Smooth muscle cell (in vitro differentiated cells): ENCODE measurements around the gene DEFB128. TPM values are rescaled to one million over a fixed set of nuclear protein-coding genes. Genes with fewer than 3 reads are reported as not detected.
A peak's percentile ranks its signal among the peaks of the same experiment; 100 is the strongest.

ENCODE experiments used
- DNase-seq: peaks from one replicate; lab custom pipeline; 2025; ENCODE audit not compliant: unreplicated experiment; lab: John Stamatoyannopoulos, UW
- H2AFZ ChIP-seq: fragments of 200-600 bp; sonication (generic); 2 replicates; pipeline ENCODE4 v1.6.0; 2016; ENCODE audit warnings: antibody characterized with exemption, low read depth, mild to moderate bottlenecking
- H3F3A ChIP-seq: fragments of 200-600 bp; sonication (generic); 2 replicates; pipeline ENCODE4 v1.6.0; 2017; ENCODE audit warnings: antibody characterized with exemption, low read depth
- H3K27ac ChIP-seq: fragments of 200-600 bp; sonication (generic); 2 replicates; pipeline ENCODE4 v1.5.1; 2016; ENCODE audit warnings: low read depth, mild to moderate bottlenecking
- H3K27me3 ChIP-seq: fragments of 200-600 bp; sonication (generic); 2 replicates; pipeline ENCODE4 v1.6.1; 2016; ENCODE audit warnings: low read depth, mild to moderate bottlenecking
- H3K36me3 ChIP-seq: fragments of 200-600 bp; sonication (generic); 2 replicates; pipeline ENCODE4 v1.5.1; 2016; ENCODE audit warnings: low read depth
- H3K4me1 ChIP-seq: fragments of 200-600 bp; sonication (generic); 2 replicates; pipeline ENCODE4 v1.5.1; 2016; ENCODE audit warnings: low read depth
- H3K4me2 ChIP-seq: fragments of 200-600 bp; sonication (generic); 2 replicates; pipeline ENCODE4 v1.6.0; 2016; ENCODE audit warnings: mild to moderate bottlenecking
- H3K4me3 ChIP-seq: fragments of 200-600 bp; sonication (generic); 2 replicates; pipeline ENCODE4 v1.5.1; 2016; ENCODE audit warnings: mild to moderate bottlenecking
- H3K79me2 ChIP-seq: fragments of 200-600 bp; sonication (generic); 2 replicates; pipeline ENCODE4 v1.6.0; 2016; ENCODE audit warnings: low read depth, mild to moderate bottlenecking
- H3K9ac ChIP-seq: fragments of 200-600 bp; sonication (generic); 2 replicates; pipeline ENCODE4 v1.6.0; 2016; ENCODE audit warnings: low read depth
- H3K9me3 ChIP-seq: fragments of 200-600 bp; sonication (generic); replicated peaks from 2 replicates; pipeline ENCODE4 v1.5.1; 2016; ENCODE audit warnings: low read depth
- H4K20me1 ChIP-seq: fragments of 200-600 bp; sonication (generic); 2 replicates; pipeline ENCODE4 v1.6.0; 2016; ENCODE audit warnings: low read depth
- CTCF ChIP-seq: fragments of 200-600 bp; sonication (generic); IDR thresholded peaks from 2 replicates; pipeline ENCODE4 v1.5.1; 2017; ENCODE audit warnings: borderline replicate concordance, mild to moderate bottlenecking, antibody characterized with exemption; ENCODE audit not compliant: insufficient read depth, poor library complexity, severe bottlenecking
- WGBS: methylation state at CpG from one replicate; pipeline ENCODE4 v1.1.7; 2016; ENCODE audit warnings: low lambda C conversion rate; 5-methylcytosine and 5-hydroxymethylcytosine counted together
- polyA plus RNA-seq: library from polyadenylated mRNA; unstranded; fragments of >200 nt; fragmentation: Nextera tagmentation; extraction: Ambion mirVana; gene quantifications from 2 replicates; pipeline ENCODE4 v1.2.1, GENCODE V29; 2016
- total RNA-seq: library from RNA; depleted of rRNA; stranded (reverse); fragments of >200 nt; gene quantifications from 2 replicates; pipeline ENCODE4 v1.2.3, GENCODE V29; 2014

DEFB128 gene
- total and polyA plus RNA-seq, 2 experiments from 2014 or later, result not detected

- Histone ChIP-seq H3K27ac (no peak overlapping the region), H3K27me3 (peaks cover 28% of the 10 kb centered on the region), H3K79me2 (no peaks in the 10 kb centered on the region), H3K4me1 (no peaks in the 10 kb centered on the region), H3K9me3 (no peaks in the 10 kb centered on the region), H3K36me3 (no peaks in the 10 kb centered on the region), H3F3A (no peaks in the 10 kb centered on the region), H3K4me3 (no peak overlapping the region), H3K4me2 (no peak overlapping the region), H3K9ac (no peak overlapping the region), H4K20me1 (no peaks in the 10 kb centered on the region), H2AFZ (no peak overlapping the region)
- WGBS, result 0% methylated on average over 1 of the region's 1 CpG
- DNase-seq, result no peak
- peak; percentile 20 for TF ChIP-seq CTCF
These were observed 30.0 kb upstream of the DEFB128 start for GRCh38 chr20:219290-220115.

GRCh38 chr20:217266-217665 lies 27.8 kb upstream of the DEFB128 start:
- no peak overlapping the region for H3K27ac ChIP-seq

GRCh38 chr20:215796-216195 lies 26.3 kb upstream of the DEFB128 start:
- Histone ChIP-seq H3K4me1 (no peaks in the 10 kb centered on the region), H2AFZ (no peak overlapping the region), H3K4me2 (no peak overlapping the region), H4K20me1 (no peaks in the 10 kb centered on the region), H3K79me2 (no peaks in the 10 kb centered on the region), H3K4me3 (no peak overlapping the region), H3K36me3 (no peaks in the 10 kb centered on the region), H3K27ac (no peak overlapping the region), H3K9me3 (no peaks in the 10 kb centered on the region), H3F3A (no peaks in the 10 kb centered on the region), H3K27me3 (peaks cover 19% of the 10 kb centered on the region), H3K9ac (no peak overlapping the region)
- DNase-seq, result no peak
- WGBS, result 63% methylated on average over 1 of the region's 1 CpG
- TF ChIP-seq CTCF, result no peak

More at GRCh38 chr20:217266-217665, 27.8 kb upstream of the DEFB128 start:
- Histone ChIP-seq H3K4me2 (no peak overlapping the region), H2AFZ (no peak overlapping the region), H3K36me3 (no peaks in the 10 kb centered on the region), H3F3A (no peaks in the 10 kb centered on the region), H3K9me3 (no peaks in the 10 kb centered on the region), H3K27me3 (peaks cover 28% of the 10 kb centered on the region), H4K20me1 (no peaks in the 10 kb centered on the region), H3K4me3 (no peak overlapping the region), H3K79me2 (no peaks in the 10 kb centered on the region), H3K4me1 (no peaks in the 10 kb centered on the region), H3K9ac (no peak overlapping the region)
- WGBS, result 86% methylated on average over 1 of the region's 1 CpG
- TF ChIP-seq CTCF, result no peak
- DNase-seq, result no peak

GRCh38 chr20:214383-214782 lies 24.9 kb upstream of the DEFB128 start:
- no peaks in the 10 kb centered on the region for H3K36me3 ChIP-seq
- DNase-seq, result no peak
- no peaks in the 10 kb centered on the region for H3K79me2 ChIP-seq
- H3K27me3 ChIP-seq, result peaks cover 7% of the 10 kb centered on the region
- 77% methylated on average over 2 of the region's 2 CpGs for WGBS
- no peaks in the 10 kb centered on the region for H4K20me1 ChIP-seq
- H3K4me3 ChIP-seq, result no peak overlapping the region
- H3K9me3 ChIP-seq, result no peaks in the 10 kb centered on the region
- no peak for TF ChIP-seq CTCF
- no peak overlapping the region for H3K27ac ChIP-seq
- H3K4me2 ChIP-seq, result no peak overlapping the region
- H3K4me1 ChIP-seq, result no peaks in the 10 kb centered on the region
- no peaks in the 10 kb centered on the region for H3F3A ChIP-seq
- no peak overlapping the region for H3K9ac ChIP-seq
- H2AFZ ChIP-seq, result no peak overlapping the region
